Gastroesophageal sphincter (tissue), 3 donors: Measurements from ENCODE around the gene TANC1.

Experiments used
- EP300 ChIP-seq: sonication (generic); formaldehyde crosslinking; IDR thresholded peaks from one replicate; pipeline ENCODE4 v1.6.1; 2017; ENCODE audit warnings: antibody characterized with exemption, mild to moderate bottlenecking
- POLR2A ChIP-seq, 2 donors: fragments of 450-650 bp; IDR thresholded peaks; one replicate each; pipeline ENCODE4 v1.6.1; 2017; ENCODE audit warnings: antibody characterized with exemption in 2 of 2, mild to moderate bottlenecking in 2 of 2, moderate library complexity in 1 of 2
- POLR2AphosphoS5 ChIP-seq: sonication (generic); formaldehyde crosslinking; IDR thresholded peaks from one replicate; pipeline ENCODE4 v1.6.1; 2017; ENCODE audit warnings: antibody characterized with exemption
- TF ChIP-seq, protein P1 (sequence below), 4 experiments: fragments of 200-600 bp in 2 of 4; fragments of 450-650 bp in 2 of 4; sonication (generic) in 1 of 4; IDR thresholded peaks; one replicate each; pipeline ENCODE4 v1.5.1; 2017 to 2019; ENCODE audit warnings: antibody characterized with exemption in 4 of 4, mild to moderate bottlenecking in 2 of 4, moderate library complexity in 2 of 4

DNA sequence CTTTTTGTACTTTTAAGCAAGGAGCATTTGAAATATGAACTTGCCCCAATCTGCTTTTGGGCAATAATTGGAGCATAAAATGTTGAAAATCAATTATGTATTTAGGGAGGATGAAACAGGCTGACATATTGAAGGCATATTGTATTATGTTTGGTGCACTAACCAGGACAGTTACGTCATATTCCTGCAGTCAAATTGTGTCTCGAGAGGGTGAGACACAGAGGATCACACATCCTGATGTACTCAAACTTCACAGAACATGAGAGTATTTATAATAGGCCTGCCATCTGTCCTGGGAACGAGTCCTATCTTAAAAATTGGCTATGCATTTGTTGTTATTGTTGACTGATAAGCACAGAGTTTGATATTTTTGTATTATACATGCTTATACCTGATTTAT lies 44.7 kb downstream of the TANC1 start:
- TF ChIP-seq, protein P1, sequence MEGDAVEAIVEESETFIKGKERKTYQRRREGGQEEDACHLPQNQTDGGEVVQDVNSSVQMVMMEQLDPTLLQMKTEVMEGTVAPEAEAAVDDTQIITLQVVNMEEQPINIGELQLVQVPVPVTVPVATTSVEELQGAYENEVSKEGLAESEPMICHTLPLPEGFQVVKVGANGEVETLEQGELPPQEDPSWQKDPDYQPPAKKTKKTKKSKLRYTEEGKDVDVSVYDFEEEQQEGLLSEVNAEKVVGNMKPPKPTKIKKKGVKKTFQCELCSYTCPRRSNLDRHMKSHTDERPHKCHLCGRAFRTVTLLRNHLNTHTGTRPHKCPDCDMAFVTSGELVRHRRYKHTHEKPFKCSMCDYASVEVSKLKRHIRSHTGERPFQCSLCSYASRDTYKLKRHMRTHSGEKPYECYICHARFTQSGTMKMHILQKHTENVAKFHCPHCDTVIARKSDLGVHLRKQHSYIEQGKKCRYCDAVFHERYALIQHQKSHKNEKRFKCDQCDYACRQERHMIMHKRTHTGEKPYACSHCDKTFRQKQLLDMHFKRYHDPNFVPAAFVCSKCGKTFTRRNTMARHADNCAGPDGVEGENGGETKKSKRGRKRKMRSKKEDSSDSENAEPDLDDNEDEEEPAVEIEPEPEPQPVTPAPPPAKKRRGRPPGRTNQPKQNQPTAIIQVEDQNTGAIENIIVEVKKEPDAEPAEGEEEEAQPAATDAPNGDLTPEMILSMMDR (IDR thresholded peaks at IDR 0.05), result no peak
- TF ChIP-seq POLR2A (IDR thresholded peaks at IDR 0.05) (no peak), POLR2AphosphoS5 (no peak), EP300 (no peak)
